Neuron (in vitro differentiated cells): ENCODE data around the gene TCF7.

Experiments
- H2AFZ ChIP-seq: one replicate; pipeline ENCODE4 v1.6.1; 2013; ENCODE audit warnings: low read depth, mild to moderate bottlenecking, inconsistent platforms, low read length, moderate library complexity
- H3K27me3 ChIP-seq: one replicate; pipeline ENCODE4 v1.6.1; 2013; ENCODE audit warnings: low read length; ENCODE audit not compliant: insufficient read depth
- H3K36me3 ChIP-seq: one replicate; pipeline ENCODE4 v1.6.1; 2013; ENCODE audit warnings: low read length; ENCODE audit not compliant: insufficient read depth
- H3K4me1 ChIP-seq: one replicate; pipeline ENCODE4 v1.6.1; 2013; ENCODE audit warnings: low read length; ENCODE audit not compliant: insufficient read depth
- H3K4me3 ChIP-seq: 2 replicates; pipeline ENCODE4 v1.5.1; 2013; ENCODE audit warnings: mild to moderate bottlenecking, low read length, moderate library complexity
- H3K9me3 ChIP-seq: one replicate; pipeline ENCODE4 v1.6.1; 2013; ENCODE audit warnings: low read length

TCF7 gene

DNA sequence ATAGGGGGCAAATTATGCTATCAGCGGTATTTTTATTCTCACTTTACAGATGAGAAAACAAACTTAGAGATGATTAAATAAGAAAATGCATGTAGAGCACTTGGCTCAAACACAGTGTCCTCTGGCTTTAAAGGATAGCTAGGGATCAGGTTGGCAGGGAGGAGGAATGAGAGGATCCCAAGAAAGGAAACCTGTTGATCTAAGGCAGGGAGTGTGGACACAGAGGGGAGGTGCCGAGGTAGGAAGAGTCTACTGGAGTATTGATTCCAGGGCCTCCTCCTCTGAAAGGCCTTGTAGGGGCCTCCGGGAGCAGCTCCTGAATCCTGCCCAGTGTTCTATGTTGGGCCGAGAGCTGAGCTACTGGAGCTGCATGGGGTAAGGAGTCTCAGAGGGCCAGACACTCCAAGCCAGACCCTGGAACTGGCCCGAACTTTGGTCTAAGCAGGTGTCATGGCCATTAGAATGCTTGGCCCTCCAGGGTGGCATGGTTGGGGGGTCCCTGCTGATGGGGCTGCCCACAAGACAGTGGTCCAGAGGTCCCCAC lies 30.4 kb upstream of the TCF7 start:
- H3K9me3 ChIP-seq: no peaks in the 10 kb centered on the region
- no peaks in the 10 kb centered on the region for H3K36me3 ChIP-seq
- no peaks in the 10 kb centered on the region for H3K4me1 ChIP-seq
- H3K27me3 ChIP-seq: peaks cover 3% of the 10 kb centered on the region
- no peak overlapping the region for H2AFZ ChIP-seq
- no peak overlapping the region for H3K4me3 ChIP-seq

DNA sequence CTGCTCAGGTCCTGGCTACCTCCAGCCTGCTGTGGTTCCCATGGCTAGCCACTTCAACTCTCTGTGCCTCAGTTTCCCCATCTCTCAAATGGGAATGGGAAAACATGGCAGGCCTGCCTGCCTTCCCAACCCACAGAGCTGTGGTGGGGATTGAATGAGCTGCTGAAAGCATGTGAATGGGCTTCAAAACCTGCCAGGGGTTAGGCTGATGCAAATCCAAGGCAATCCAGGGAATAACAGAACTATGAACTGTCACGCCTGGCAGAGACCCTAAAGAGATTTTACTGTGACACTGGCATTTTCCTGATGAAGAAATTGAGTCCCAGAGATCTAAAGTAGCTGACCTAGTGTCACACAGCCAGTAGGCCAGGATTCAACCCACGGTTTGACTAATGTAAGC lies 29.9 kb upstream of the TCF7 start:
- Histone ChIP-seq H3K27me3 (peaks cover 3% of the 10 kb centered on the region), H3K4me1 (no peaks in the 10 kb centered on the region), H3K36me3 (no peaks in the 10 kb centered on the region), H2AFZ (no peak overlapping the region), H3K9me3 (no peaks in the 10 kb centered on the region), H3K4me3 (no peak overlapping the region)

DNA sequence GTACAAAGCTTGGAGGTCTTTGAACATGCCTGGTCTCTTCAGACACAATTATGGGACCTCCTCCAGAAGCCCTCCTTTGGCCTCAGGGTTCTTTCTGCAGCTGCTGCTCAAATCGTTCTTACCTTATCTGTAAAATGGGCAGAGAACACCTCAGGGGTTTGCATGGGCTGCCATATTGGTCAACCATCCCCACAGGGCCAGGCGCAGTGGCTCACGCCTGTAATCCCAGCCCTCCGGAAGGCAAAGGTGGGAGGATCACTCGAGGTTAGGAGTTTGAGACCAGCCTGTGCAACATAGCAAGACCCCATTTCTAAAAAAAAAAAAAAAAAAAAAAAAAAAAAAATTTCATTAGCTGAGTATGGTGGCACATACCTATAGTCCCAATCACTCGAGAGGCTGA lies 29.1 kb upstream of the TCF7 start:
- Histone ChIP-seq H3K4me3 (no peak overlapping the region), H2AFZ (no peak overlapping the region), H3K4me1 (no peaks in the 10 kb centered on the region), H3K27me3 (peaks cover 3% of the 10 kb centered on the region), H3K36me3 (no peaks in the 10 kb centered on the region), H3K9me3 (no peaks in the 10 kb centered on the region)

DNA sequence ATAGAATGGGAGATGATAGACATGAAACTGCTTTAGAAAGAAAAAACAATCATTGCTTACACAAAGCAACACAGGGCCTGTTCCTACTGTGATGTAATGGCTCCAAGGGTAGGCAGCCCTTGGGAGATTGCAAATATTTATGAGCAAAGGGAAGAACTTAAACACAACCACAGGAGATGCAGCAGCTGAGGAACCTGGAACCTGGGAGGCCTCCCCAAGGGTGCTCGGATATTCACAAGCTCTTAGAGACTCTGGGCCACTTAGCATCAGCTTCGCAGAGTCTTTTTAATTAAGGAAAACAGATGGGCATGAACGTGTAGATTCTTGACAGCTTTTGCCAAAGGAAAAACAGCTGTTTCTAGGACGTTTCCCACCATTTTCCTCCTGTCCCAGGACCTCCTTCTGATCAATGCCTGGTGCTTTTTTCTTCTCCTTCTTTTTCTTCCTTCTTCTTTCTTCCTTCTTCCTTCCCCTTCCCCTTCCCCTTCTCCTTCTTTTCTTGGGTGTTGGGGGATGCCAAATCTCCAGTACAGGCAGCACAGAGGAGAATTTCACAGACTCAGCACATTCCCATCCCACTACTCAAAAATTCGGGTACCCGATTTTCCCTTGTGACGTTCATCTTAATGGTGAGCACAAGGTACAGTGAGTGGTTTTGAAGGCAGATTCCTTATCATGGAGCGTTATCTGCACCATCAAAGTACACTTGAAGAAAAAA lies 28.1 kb upstream of the TCF7 start:
- H3K9me3 ChIP-seq: no peaks in the 10 kb centered on the region
- no peaks in the 10 kb centered on the region for H3K36me3 ChIP-seq
- no peak overlapping the region for H3K4me3 ChIP-seq
- H3K27me3 ChIP-seq: peaks cover 3% of the 10 kb centered on the region
- H3K4me1 ChIP-seq: no peaks in the 10 kb centered on the region
- H2AFZ ChIP-seq: no peak overlapping the region

DNA sequence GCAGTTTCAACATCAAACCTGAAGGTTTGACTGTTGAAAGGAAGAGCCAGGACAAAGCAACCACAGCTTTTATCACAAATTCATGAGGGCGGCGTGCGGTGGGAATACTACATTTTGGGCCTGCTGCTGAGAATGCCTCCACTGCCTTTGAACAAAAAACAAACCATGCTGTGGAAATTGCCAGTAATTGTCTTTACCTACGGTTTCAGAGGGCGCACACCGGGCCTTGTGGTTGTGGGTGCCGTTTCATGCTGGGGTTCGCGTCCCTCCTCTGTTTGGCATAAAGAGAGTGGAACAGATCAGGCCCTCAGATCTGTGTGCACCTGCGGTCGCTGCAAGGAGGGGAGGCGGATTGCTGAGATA lies 27.6 kb upstream of the TCF7 start:
- Histone ChIP-seq H2AFZ (no peak overlapping the region), H3K9me3 (no peaks in the 10 kb centered on the region), H3K4me3 (no peak overlapping the region), H3K4me1 (no peaks in the 10 kb centered on the region), H3K36me3 (no peaks in the 10 kb centered on the region), H3K27me3 (peaks cover 3% of the 10 kb centered on the region)

DNA sequence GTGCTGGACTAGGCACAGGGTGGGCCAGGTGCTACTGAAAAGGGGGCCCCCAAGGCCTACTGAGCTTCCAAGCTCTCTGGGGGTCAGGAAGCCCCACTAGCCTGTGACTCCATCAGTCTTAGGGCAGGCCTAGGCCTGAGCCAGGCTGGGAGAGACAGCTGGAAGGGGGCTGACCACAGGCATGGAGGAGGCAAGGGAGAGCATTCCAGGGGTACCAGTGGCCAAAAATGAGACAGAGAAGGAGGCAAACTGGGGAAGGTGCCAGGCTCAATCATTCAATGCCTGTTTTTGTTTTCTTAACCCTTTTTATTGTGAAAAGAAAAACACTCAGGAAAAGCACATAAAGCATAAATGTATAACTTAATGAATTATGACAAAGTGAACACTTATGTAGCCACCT lies 26.2 kb upstream of the TCF7 start:
- H3K4me3 ChIP-seq: no peak overlapping the region
- no peaks in the 10 kb centered on the region for H3K36me3 ChIP-seq
- H3K27me3 ChIP-seq: peaks cover 3% of the 10 kb centered on the region
- no peak overlapping the region for H2AFZ ChIP-seq
- H3K4me1 ChIP-seq: no peaks in the 10 kb centered on the region
- H3K9me3 ChIP-seq: no peaks in the 10 kb centered on the region

DNA sequence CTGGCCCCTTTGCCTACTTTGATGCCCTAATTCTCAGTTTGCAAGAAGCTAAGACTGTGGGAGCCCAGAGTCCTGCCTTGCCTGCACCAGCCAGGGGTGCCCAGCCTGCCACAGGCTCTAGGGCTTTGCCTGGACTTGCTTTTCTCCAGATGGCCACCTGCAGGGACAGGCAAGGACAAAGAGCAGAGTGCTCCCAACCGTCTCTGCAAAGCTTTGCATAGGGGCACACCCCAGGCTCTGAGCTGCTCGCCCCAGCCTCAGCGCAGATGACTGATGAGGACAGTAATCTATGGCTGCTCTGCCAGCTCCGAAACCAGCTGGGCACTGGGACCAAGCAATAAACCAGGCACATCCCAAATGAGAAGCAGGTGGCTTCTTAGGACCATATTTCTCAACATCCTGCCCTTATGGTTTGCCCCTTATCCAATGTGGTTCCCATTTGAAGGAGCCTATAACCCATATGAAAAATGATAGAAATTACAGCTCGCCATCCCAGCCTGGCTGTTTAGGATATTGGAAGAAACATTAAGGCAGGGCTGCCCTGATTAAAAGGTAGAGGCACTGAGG lies 25.4 kb upstream of the TCF7 start:
- Histone ChIP-seq H3K9me3 (no peaks in the 10 kb centered on the region), H3K4me1 (no peaks in the 10 kb centered on the region), H2AFZ (no peak overlapping the region), H3K27me3 (peaks cover 3% of the 10 kb centered on the region), H3K4me3 (no peak overlapping the region), H3K36me3 (no peaks in the 10 kb centered on the region)

DNA sequence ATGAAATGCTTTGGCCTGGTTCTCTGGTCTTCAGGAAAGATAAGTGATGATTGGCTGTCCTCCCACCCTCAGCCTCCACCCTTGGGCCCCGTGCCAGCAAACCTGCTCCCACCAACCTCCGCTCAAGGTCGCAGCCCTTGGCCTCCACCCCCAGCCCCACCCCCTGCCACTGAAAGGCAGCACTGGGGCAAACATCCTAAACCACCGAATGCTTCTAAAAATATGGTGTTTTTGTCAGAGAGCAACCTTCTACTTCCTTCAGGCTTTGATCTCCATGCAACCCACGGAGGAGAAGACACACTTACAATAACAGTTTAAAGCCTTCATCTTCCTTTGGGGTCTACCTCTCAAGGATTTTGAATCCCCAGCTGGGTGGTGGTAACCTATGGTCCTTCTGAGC lies 24.0 kb upstream of the TCF7 start:
- H3K4me3 ChIP-seq: no peak overlapping the region
- no peaks in the 10 kb centered on the region for H3K4me1 ChIP-seq
- H2AFZ ChIP-seq: no peak overlapping the region
- no peaks in the 10 kb centered on the region for H3K36me3 ChIP-seq
- H3K27me3 ChIP-seq: peaks cover 3% of the 10 kb centered on the region
- H3K9me3 ChIP-seq: no peaks in the 10 kb centered on the region

DNA sequence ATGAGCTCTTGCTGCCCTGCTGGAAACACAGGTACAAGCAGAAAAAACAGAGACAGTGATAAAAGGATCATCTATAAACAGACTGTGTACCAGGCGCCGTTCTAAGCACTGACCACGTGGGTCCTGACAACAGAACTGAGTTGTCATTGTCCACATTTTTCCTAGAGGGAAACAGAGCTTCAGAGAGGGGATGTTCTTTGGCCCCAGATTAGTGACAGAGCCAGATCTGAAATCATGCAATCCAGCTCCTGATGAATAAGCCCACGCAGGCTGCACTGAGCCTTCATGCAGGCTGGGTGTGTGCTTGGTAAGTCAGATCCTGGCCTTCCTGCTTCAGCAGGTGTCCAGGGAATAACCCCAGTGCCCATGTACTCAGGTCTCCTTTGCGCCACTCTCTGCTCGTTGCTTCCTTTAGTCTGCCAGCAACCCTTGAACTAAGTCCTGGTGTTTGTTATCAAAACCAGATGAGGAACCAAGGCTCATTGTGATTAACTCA lies 22.8 kb upstream of the TCF7 start:
- H3K4me1 ChIP-seq: no peaks in the 10 kb centered on the region
- H3K9me3 ChIP-seq: no peaks in the 10 kb centered on the region
- H3K27me3 ChIP-seq: peaks cover 3% of the 10 kb centered on the region
- H3K36me3 ChIP-seq: no peaks in the 10 kb centered on the region
- no peak overlapping the region for H2AFZ ChIP-seq
- H3K4me3 ChIP-seq: no peak overlapping the region

DNA sequence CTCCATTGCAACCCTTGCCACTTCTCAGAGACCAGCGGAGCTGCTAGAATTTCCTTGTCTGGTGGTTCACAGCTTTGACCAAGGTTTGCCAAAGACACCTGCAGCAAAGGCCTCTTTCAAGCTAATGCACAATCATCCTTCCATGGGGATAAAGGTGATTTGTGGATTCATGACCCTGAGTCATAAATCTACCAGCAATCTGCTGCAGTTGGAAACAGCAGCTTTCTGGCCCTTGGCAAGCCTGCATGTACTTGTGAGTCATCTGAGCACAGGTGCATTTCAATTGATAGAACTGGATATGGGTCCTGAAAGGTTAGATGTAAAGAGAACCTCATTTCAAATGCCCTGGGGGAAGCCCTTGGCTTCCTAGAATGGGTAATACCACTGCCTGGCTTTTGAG lies 21.6 kb upstream of the TCF7 start:
- H3K4me3 ChIP-seq: no peak overlapping the region
- no peaks in the 10 kb centered on the region for H3K4me1 ChIP-seq
- H3K27me3 ChIP-seq: peaks cover 3% of the 10 kb centered on the region
- H2AFZ ChIP-seq: no peak overlapping the region
- no peaks in the 10 kb centered on the region for H3K9me3 ChIP-seq
- no peaks in the 10 kb centered on the region for H3K36me3 ChIP-seq

DNA sequence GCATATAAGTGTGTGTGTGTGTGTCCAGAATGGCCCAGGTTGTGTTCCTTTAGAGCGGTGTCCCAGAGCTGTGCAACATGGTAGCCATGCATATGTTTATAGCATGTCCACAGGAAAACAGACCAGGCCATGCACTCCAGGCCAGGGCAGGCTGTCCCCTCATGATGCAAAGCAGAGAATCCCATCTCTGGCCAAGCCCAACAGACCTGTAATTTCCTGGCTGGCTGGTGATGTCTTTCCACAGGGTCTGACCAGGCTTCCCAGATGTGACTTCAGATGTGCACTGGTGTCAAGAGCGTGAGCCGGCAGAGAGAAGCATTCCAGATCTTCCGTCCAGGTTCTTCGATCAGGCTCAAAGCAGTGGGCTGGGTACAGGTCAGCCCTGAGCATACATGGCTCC lies 21.1 kb upstream of the TCF7 start:
- no peak overlapping the region for H3K4me3 ChIP-seq
- H3K36me3 ChIP-seq: no peaks in the 10 kb centered on the region
- no peak overlapping the region for H2AFZ ChIP-seq
- H3K27me3 ChIP-seq: peaks cover 3% of the 10 kb centered on the region
- H3K4me1 ChIP-seq: no peaks in the 10 kb centered on the region
- H3K9me3 ChIP-seq: no peaks in the 10 kb centered on the region

DNA sequence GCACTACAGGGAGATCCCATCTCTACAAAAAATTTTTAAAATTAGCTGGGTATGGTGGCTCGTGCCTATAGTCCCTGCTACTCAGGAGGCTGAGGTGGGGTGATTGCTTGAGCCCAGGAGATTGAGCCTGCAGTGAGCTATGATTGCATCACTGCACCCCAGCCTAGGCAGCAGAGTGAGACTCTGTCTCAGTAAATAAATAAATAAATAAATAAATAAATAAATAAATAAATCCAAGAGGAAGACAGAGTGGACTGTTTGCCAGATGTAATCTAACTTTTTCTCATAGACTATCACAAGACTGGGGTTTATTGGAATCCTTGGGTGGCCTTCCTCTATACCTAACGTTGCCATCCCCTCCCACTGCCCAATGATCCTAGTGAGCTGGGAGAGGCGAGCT lies 19.2 kb upstream of the TCF7 start:
- H2AFZ ChIP-seq: no peak overlapping the region
- H3K4me1 ChIP-seq: no peaks in the 10 kb centered on the region
- H3K36me3 ChIP-seq: no peaks in the 10 kb centered on the region
- H3K9me3 ChIP-seq: no peaks in the 10 kb centered on the region
- H3K27me3 ChIP-seq: no peaks in the 10 kb centered on the region
- H3K4me3 ChIP-seq: no peak overlapping the region

DNA sequence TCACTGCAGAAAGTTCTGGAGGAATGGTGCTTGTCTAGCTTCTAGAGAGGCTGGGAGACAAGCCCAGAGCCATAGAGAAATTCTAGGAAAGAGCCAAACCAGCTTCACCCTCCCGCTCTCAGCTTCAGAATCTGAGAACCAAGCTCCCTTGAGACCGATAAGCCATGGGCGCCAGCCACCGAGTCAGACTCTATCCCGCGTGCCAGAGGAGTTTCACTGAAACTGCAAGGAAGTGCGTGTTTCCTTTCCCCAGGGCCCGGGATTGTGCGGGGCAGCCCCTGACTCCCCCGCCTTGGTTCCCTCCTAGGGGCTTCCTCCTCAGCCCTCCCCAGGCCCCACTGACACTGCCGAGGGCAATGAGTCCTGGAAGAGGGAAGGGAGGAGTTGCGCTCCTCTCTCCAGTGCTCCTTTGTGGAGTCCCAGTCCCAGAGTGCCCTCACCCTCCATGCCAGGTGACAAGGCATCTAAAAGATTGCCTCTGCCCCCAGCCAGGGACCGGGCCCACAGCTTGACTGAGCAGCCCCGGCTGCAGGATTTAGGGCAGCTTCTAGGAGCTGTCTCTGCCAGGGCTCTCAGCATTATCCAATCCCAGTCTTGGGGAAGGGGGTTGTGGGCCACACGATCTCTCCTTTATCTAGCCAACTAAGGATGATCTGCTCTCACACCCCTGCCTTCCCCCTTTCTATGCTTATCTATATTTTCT lies 18.4 kb upstream of the TCF7 start:
- H3K27me3 ChIP-seq: no peaks in the 10 kb centered on the region
- no peak overlapping the region for H3K4me3 ChIP-seq
- no peak overlapping the region for H2AFZ ChIP-seq
- H3K9me3 ChIP-seq: no peaks in the 10 kb centered on the region
- no peaks in the 10 kb centered on the region for H3K4me1 ChIP-seq
- H3K36me3 ChIP-seq: no peaks in the 10 kb centered on the region
